CD4-positive, alpha-beta T cell treated with Interleukin-4 for 1 hour (primary cell): ENCODE data around the gene EIF2B4.
A peak's percentile ranks its signal among the peaks of the same experiment; 100 is the strongest.
"Not testable (repeated sequence)": the region's sequence is repeated elsewhere in the genome, so short reads cannot be mapped to it uniquely, and the experiment has no call there.

Experiments
- DNase-seq, 2 donors: peaks; one replicate each; pipeline ENCODE4 v3.0.0-alpha.2; 2020 to 2022

The EIF2B4 gene

DNA sequence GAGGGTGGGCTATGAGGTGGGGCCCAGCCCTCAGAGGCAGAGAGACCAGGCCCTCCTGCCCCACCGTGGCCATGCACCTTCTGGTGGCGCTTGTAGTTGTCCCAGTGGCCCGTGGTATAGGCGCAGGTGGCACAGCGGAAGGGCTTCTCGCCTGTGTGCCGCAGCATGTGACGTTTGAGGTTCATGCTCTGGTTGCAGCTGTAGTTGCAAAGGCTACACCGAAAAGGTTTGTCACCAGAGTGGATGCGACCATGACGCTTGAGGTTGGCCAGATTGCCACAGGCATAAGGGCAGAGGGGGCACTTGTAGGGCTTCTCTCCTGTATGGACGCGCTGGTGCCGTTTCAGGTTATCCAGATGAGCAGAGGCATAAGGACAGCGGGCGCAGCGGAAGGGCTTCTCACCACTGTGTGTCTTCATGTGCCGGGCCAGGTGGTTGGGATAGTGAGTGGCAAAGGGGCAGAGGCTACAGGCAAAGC lies 7.5 kb upstream of the EIF2B4 start:
- no peak for DNase-seq

GRCh38 chr2:27376866-27377617 lies 6.9 kb upstream of the EIF2B4 start:
- no peak for DNase-seq

GRCh38 chr2:27376151-27376865 lies 6.2 kb upstream of the EIF2B4 start:
- DNase-seq, result no peak

GRCh38 chr2:27375513-27376099 lies 5.5 kb upstream of the EIF2B4 start:
- no peak for DNase-seq

GRCh38 chr2:27373567-27373966 lies 3.4 kb upstream of the EIF2B4 start:
- DNase-seq, result no peak

DNA sequence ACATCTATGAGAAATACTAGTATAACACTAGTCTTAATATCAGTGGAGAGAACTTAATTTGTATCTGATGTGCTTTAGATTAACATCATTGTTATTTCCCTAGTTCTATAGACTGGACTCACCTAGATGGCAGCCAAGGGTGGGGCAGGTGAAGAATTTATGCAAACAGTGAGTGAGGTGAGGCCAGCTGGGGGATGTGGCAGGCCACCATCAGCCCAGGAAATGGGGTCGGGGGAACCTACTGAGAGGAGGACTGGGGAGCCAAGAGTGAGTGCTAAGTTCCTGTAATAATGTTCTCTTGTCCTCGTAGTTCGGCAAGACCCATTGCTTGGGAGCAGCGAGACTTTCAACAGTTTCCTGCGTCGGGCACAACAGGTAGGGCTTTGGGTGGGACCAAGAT lies 2.8 kb upstream of the EIF2B4 start:
- DNase-seq, result no peak

- DNase-seq, result peak; percentile 45 to 61
Observed at GRCh38 chr2:27370816-27371620, 880 bp upstream of the EIF2B4 start.

GRCh38 chr2:27369471-27370025 lies 590 bp downstream of the EIF2B4 start:
- no peak for DNase-seq

DNA sequence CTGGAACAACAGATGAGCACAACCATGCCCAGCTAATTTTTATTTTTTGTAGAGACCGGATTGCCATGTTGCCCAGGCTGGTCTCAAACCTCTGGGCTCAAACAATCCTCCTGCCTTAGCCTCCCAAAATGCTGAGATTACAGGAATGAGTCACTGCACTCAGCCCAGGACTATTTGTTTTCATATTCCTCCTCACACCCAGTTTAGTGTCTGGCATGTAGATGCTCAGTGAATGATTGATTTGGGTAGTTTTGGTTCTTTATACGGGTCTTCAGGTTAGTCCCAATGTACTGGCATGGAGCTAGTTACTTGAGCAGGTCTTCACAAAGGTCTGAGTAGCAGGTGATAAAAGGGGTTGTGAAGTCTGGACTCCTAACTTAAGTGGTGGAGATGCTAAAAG lies 6.2 kb downstream of the EIF2B4 start:
- no peak for DNase-seq

GRCh38 chr2:27362678-27363420 lies 7.3 kb downstream of the EIF2B4 start:
- no peak for DNase-seq

- peak; percentile 94 for DNase-seq
Observed at GRCh38 chr2:27356382-27357181, 13.6 kb downstream of the EIF2B4 start, which contains the start of gene GTF3C2. GTF3C2 (minus strand) TSS chr2:27356764; CDS start chr2:27343554, 13,210 bp downstream.

DNA sequence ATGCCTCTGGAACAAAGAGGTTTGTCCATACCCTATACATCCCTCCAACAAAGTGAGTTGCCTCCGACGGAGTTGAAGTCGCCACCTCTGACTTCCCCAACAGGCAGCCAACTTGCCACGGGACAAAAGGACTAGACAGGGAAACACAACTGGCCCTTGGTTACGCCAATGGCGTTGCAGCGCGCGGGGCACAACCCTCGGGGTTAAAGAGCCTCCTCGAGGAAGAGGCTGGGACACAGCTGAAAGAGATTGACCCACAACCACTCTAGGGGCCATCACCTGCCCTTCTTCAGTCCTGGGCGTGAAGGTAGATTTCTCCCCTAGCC lies 14.1 kb downstream of the EIF2B4 start:
- no peak for DNase-seq

- no peak for DNase-seq
Observed at GRCh38 chr2:27354597-27354927, 15.6 kb downstream of the EIF2B4 start.

- DNase-seq, result no peak
Observed at GRCh38 chr2:27353762-27354596, 16.2 kb downstream of the EIF2B4 start.

GRCh38 chr2:27353386-27353761 lies 16.8 kb downstream of the EIF2B4 start:
- not testable (repeated sequence) for DNase-seq

DNA sequence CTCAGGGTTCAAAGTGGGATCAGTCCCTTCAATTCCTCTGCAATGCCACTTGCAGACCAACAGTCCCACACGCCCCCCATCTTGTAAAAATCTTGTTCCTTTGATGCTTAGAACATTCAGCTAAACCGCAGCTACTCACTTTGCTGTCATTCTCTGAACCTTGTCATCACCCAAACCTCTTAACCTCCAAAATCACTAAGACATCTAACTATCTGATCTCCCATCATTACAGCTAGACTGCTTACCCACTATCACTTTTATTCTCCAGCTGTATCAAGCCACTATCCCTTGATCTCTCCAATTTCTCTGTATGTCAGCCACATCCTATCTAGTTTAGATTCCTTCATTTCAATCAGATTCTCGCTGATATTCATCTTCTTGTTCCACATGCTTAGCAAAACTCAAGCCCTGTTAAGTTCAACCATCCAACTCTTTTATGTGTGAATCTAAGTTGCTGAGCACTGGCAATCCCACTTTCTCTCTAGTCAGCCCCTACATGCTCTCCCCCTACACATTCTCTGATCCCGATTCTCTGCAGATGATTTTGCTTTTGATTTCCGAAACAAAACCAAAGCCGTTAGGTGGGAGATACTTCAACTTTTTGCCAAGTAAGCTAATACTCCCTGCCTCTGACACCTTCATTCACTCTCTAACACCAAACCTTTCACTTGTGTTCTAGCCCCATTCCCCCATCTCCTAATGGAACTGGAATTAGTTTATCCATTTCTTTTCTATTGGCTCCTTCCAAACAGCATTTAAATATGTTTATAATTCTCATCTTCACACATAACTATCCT lies 18.1 kb downstream of the EIF2B4 start:
- DNase-seq, result peak in 1 of 2 donors; percentile 26

- DNase-seq, result no peak
Observed at GRCh38 chr2:27350106-27350693, 19.9 kb downstream of the EIF2B4 start.

GRCh38 chr2:27347641-27348040 lies 22.5 kb downstream of the EIF2B4 start:
- DNase-seq, result no peak

DNA sequence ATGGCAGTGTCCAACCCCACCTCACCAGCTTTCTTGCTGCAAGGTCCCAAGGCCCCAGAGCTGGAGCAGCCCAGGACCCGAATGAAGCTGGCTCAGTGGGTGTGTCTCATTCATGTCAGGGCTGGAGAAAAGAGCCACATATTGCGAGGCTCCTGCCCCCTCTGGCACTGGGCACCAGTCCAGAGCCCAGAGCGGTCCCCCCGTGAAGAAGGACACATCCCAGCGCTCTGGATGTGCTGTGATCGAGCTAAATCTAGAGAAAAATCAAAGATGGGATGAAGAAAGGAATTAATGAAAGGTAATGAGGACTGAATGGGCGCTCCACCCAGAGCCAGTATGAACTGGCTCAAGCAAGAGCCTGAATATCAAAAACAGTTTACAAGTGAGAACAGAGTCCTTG lies 34.0 kb downstream of the EIF2B4 start:
- DNase-seq, result no peak
